CD4-positive, alpha-beta T cell treated with Interleukin-17A for 1 hour (primary cell): Measurements from ENCODE around the gene ZNF513.
"Not testable (repeated sequence)": the region's sequence is repeated elsewhere in the genome, so short reads cannot be mapped to it uniquely, and the experiment has no call there.

Source experiments
- DNase-seq: peaks from one replicate; pipeline ENCODE4 v3.0.0-alpha.2; 2020

ZNF513 gene

GRCh38 chr2:27354597-27354927 is 26.0 kb downstream of the ZNF513 start:
- no peak for DNase-seq

DNA sequence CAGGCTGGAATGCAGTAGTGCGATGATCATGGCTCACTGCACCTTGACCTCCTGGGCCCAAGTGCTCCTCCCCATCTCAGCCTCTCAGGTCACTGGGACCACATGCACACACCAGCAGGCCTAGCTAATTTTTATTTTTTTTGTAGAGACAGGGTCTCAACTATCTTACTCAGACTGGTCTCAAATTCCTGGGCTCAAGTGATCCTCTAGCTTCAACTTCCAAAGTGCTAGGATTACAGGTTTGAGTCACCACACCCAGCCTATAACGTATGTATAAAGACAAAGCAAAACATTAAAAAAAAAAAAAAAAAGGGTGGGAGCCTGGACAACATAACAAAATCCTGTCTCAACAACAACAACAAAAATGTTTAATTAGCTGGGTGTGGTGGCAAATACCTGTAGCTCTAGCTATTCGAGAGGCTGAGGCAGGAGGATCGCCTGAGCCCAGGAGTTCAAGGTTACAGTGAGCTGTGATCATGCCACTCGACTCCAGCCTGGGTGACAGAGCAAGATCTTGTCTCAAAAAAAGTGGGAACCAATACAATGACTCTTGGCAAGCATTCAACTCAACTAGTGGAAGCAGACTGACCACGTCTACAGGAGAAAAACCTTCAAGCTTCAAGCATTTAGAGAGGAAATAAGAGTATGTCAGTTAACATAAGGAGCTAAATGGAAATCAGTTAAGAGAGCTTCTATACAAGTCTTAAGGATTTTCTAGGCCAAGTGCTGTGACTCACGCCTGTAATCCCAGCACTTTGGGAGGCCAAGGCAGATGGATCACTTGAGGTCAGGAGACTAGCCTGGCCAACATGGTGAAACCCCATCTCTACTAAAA is 26.6 kb downstream of the ZNF513 start:
- no peak for DNase-seq

- not testable (repeated sequence) for DNase-seq
These were observed 27.2 kb downstream of the ZNF513 start for GRCh38 chr2:27353386-27353761.

DNA sequence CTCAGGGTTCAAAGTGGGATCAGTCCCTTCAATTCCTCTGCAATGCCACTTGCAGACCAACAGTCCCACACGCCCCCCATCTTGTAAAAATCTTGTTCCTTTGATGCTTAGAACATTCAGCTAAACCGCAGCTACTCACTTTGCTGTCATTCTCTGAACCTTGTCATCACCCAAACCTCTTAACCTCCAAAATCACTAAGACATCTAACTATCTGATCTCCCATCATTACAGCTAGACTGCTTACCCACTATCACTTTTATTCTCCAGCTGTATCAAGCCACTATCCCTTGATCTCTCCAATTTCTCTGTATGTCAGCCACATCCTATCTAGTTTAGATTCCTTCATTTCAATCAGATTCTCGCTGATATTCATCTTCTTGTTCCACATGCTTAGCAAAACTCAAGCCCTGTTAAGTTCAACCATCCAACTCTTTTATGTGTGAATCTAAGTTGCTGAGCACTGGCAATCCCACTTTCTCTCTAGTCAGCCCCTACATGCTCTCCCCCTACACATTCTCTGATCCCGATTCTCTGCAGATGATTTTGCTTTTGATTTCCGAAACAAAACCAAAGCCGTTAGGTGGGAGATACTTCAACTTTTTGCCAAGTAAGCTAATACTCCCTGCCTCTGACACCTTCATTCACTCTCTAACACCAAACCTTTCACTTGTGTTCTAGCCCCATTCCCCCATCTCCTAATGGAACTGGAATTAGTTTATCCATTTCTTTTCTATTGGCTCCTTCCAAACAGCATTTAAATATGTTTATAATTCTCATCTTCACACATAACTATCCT is 28.5 kb downstream of the ZNF513 start:
- peak; percentile 31 for DNase-seq

DNA sequence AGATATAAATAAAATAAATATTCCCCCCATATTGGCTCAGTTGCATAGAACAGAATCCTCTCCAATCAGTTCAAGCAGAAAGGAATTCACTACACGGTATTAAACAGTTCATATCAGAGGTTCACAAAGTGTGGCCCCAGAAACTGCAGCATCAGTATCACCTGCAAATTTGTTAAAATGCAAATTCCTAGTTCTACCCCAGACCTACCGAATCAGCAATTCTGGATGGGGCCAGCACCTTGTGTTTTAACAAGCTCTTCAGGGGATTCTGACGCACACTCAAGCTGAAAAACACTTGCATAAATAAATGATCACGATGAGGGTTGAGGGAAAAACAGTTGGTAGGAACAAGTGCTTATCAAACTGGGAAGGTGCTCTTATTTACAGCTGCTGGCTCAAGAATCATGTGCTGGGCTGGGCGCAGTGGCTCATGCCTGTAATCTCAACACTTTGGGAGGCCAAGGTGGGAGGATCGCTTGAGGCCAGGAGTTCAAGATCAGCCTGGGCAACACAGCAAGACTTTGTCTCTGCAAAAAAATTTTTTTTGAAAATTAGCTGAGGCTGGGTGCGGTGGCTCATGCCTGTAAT is 30.3 kb downstream of the ZNF513 start:
- no peak for DNase-seq

DNA sequence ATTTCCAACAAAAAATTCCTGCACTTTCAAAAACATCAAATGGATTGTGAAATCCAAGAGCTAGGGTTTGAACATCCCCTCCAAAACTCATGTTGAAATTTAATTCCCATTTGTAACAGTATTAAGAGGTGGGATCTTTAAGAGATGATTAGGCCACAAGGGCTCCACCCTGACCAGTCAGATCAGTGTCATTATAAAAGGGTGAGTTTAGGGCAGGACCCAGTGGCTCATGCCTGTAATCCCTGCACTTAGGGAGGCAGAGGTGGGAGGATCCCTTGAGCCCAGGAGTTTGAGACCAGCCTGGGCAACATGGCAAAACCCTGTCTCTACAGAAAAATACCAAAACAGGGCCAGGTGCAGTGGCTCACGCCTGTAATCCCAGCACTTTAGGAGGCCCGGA is 32.9 kb downstream of the ZNF513 start:
- no peak for DNase-seq

DNA sequence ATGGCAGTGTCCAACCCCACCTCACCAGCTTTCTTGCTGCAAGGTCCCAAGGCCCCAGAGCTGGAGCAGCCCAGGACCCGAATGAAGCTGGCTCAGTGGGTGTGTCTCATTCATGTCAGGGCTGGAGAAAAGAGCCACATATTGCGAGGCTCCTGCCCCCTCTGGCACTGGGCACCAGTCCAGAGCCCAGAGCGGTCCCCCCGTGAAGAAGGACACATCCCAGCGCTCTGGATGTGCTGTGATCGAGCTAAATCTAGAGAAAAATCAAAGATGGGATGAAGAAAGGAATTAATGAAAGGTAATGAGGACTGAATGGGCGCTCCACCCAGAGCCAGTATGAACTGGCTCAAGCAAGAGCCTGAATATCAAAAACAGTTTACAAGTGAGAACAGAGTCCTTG is 44.4 kb downstream of the ZNF513 start:
- DNase-seq = no peak

DNA sequence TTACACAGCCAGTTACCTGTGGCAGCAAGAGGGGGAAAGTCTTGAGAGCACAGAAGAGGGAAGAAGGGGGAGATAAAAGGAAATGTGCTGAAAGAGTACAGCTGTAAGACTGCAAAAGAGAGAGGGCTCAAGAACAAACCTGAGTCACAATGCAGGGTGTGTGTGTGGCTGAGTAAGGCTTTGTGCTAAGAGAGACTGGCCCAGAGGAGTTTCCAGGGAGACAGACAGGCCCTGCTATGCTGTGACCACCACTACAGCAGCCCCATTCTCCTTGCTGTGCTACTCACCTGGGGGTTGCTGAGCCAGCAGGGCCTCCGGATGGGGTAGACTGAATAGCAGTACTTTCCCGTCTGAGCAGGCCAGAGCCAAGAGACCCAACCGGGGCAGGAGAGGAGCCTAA is 45.2 kb downstream of the ZNF513 start:
- DNase-seq = no peak
